Mammary epithelial cell (primary cell): Measurements from ENCODE around the gene MAP3K15.

ENCODE experiments used
- CTCF ChIP-seq, 2 donors: IDR thresholded peaks in 1 of 2; conservative IDR thresholded peaks in 1 of 2; 2 replicates each; pipeline ENCODE4 v1.5.1; 2011 to 2012; ENCODE audit warnings: inconsistent platforms in 2 of 2, low read length in 2 of 2, mild to moderate bottlenecking in 2 of 2, control low read depth in 1 of 2, low read depth in 1 of 2; ENCODE audit not compliant: insufficient read depth in 1 of 2; ENCODE audit errors: extremely low read depth in 1 of 2
- EZH2 ChIP-seq: IDR thresholded peaks from 2 replicates; pipeline ENCODE4 v1.6.1; 2012; ENCODE audit warnings: low read length, inconsistent platforms, borderline replicate concordance

DNA sequence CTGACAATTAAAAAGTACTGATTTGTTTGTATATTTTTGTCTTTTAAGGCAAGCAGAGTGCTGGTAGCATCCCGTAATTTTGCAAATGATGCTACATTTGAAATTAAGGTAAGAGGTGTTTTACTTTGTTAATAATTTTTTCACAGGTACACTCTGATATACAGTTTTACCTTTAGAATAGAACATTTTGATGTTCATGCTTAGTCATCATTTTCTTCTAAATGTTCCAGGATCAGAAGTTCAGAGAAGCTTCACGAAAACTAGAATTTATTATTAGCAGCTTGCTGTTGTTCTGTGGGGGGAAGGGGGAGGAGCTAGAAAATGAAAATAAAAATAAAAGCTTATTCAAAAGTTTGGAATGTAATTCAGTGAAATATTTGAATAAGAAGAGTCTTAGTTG lies 166.0 kb downstream of the MAP3K15 start:
- TF ChIP-seq CTCF (conservative IDR thresholded peaks at IDR 0.05 in 1 of 2, IDR thresholded peaks at IDR 0.05 in 1 of 2; ENCODE audit: extremely low read depth in 1 of 2, insufficient read depth in 1 of 2, low read depth in 1 of 2, low read length in 2 of 2) = no peak
- TF ChIP-seq EZH2 = no peak
